Measurements from ENCODE around the gene MRPS24.

MRPS24 gene

DNA sequence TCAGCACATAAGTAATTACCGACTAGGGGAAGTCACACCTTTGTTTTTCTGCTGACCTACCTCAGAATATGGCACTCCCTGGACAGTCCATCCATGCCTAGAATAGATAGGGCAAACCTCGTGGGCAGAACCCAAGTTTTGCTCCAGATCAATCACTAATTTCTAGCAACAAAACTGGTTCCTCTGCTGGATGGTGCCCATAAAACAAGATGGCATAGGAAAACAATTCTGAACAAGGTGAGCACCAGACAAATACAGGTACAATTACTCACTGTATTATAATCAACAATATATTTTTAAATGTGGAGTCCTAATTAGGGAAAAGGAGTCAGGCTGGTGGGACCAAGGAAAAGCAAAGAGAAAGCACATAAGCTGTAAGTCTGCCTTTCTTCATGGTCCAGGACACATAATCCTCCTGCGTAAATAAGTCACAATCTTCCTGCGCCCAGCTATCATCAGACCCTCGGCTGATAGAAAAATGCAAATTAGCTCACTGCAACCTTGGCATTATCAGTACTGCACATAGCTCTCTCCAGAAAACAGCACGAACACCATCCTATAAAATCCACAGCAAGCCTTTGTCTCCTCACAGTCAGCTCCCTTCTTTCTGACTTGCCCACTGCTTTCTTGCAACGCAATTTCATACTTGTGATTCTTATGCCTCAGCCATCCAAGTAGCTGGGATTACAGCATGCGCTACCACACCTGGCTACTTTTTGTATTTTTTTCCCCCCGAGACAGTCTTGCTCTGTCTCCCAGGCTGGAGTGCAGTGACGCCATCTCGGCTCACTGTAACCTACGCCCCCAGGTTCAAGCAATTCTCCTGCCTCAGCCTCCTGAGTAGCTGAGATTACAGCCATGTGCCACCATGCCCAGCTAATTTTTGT is 22.0 kb upstream of the MRPS24 start:
- no peaks in the 10 kb centered on the region for H4K20me1 ChIP-seq (ENCODE audit: control insufficient read depth, insufficient read depth, low read depth, low read length)
- peaks cover 9% of the 10 kb centered on the region for H3K36me3 ChIP-seq (ENCODE audit: control insufficient read depth, low read length)
- H3K4me1 ChIP-seq (ENCODE audit: control insufficient read depth, low read length): peaks cover 6% of the 10 kb centered on the region; the same call in 1 of the 2 replicates
- H3K4me2 ChIP-seq (ENCODE audit: low read length): no peak overlapping the region
- H3K79me2 ChIP-seq (ENCODE audit: control insufficient read depth, low read length): peaks cover 69% of the 10 kb centered on the region
- H3K27me3 ChIP-seq (ENCODE audit: control insufficient read depth, low read length): no peaks in the 10 kb centered on the region
- no peaks in the 10 kb centered on the region for H3K9me3 ChIP-seq (ENCODE audit: control insufficient read depth, insufficient read depth, low read length)
- no peak overlapping the region for H3K27ac ChIP-seq (ENCODE audit: low read depth, low read length)
- no peaks in the 10 kb centered on the region for H3F3A ChIP-seq (ENCODE audit: control insufficient read depth, insufficient read depth)
- H3K9me2 ChIP-seq (replicated peaks; ENCODE audit: control insufficient read depth, low read length): no peaks in the 10 kb centered on the region
- no peak overlapping the region for H3K4me3 ChIP-seq (ENCODE audit: low read length)
- TF ChIP-seq CTCF (IDR thresholded peaks at IDR 0.05; ENCODE audit: low read depth, low read length, poor library complexity, severe bottlenecking): no peak
- TF ChIP-seq EZH2phosphoT487 (IDR thresholded peaks at IDR 0.05; ENCODE audit: borderline replicate concordance, low read length): no peak

DNA sequence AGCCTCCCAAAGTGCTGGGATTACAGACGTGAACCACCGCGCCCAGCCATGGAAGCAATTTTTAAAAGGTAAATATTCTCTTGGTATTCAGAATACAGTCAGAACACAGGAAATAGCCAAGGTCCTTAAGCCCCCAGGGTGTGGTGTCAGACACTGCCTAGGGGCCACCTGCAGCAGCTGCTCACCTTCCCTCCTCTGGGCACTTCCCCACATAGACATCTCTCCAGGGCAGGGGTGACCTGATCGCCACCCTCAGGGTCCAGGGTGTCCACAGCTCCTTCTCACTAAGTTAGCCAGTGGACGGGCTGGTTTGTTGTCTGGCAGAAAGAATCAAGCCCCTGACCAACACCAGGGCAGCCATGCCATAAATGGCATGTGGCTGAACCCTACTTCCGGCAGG is 21.2 kb upstream of the MRPS24 start:
- no peaks in the 10 kb centered on the region for H3F3A ChIP-seq (ENCODE audit: control insufficient read depth, insufficient read depth)
- H3K36me3 ChIP-seq (ENCODE audit: control insufficient read depth, low read length): peaks cover 13% of the 10 kb centered on the region
- TF ChIP-seq EZH2phosphoT487 (IDR thresholded peaks at IDR 0.05; ENCODE audit: borderline replicate concordance, low read length): no peak
- TF ChIP-seq CTCF (IDR thresholded peaks at IDR 0.05; ENCODE audit: low read depth, low read length, poor library complexity, severe bottlenecking): no peak
- H4K20me1 ChIP-seq (ENCODE audit: control insufficient read depth, insufficient read depth, low read depth, low read length): no peaks in the 10 kb centered on the region
- H3K4me3 ChIP-seq (ENCODE audit: low read length): no peak overlapping the region
- peaks cover 60% of the 10 kb centered on the region for H3K79me2 ChIP-seq (ENCODE audit: control insufficient read depth, low read length)
- peaks cover 8% of the 10 kb centered on the region; the same call in 1 of the 2 replicates for H3K4me1 ChIP-seq (ENCODE audit: control insufficient read depth, low read length)
- H3K27ac ChIP-seq (ENCODE audit: low read depth, low read length): no peak overlapping the region
- H3K27me3 ChIP-seq (ENCODE audit: control insufficient read depth, low read length): no peaks in the 10 kb centered on the region
- H3K9me3 ChIP-seq (ENCODE audit: control insufficient read depth, insufficient read depth, low read length): no peaks in the 10 kb centered on the region
- no peaks in the 10 kb centered on the region for H3K9me2 ChIP-seq (replicated peaks; ENCODE audit: control insufficient read depth, low read length)
- H3K4me2 ChIP-seq (ENCODE audit: low read length): no peak overlapping the region

- peaks cover 8% of the 10 kb centered on the region; the same call in 1 of the 2 replicates for H3K4me1 ChIP-seq (ENCODE audit: control insufficient read depth, low read length)
- no peaks in the 10 kb centered on the region for H3K27me3 ChIP-seq (ENCODE audit: control insufficient read depth, low read length)
- H3K79me2 ChIP-seq (ENCODE audit: control insufficient read depth, low read length): peaks cover 51% of the 10 kb centered on the region
- TF ChIP-seq EZH2phosphoT487 (IDR thresholded peaks at IDR 0.05; ENCODE audit: borderline replicate concordance, low read length) (no peak), CTCF (IDR thresholded peaks at IDR 0.05; ENCODE audit: low read depth, low read length, poor library complexity, severe bottlenecking) (no peak)
- H3F3A ChIP-seq (ENCODE audit: control insufficient read depth, insufficient read depth): no peaks in the 10 kb centered on the region
- H3K36me3 ChIP-seq (ENCODE audit: control insufficient read depth, low read length): peaks cover 18% of the 10 kb centered on the region
- H3K9me3 ChIP-seq (ENCODE audit: control insufficient read depth, insufficient read depth, low read length): no peaks in the 10 kb centered on the region
- no peaks in the 10 kb centered on the region for H3K9me2 ChIP-seq (replicated peaks; ENCODE audit: control insufficient read depth, low read length)
- no peaks in the 10 kb centered on the region for H4K20me1 ChIP-seq (ENCODE audit: control insufficient read depth, insufficient read depth, low read depth, low read length)
- H3K27ac ChIP-seq (ENCODE audit: low read depth, low read length): no peak overlapping the region
- H3K4me3 ChIP-seq (ENCODE audit: low read length): no peak overlapping the region
- H3K4me2 ChIP-seq (ENCODE audit: low read length): no peak overlapping the region
These were observed 20.0 kb upstream of the MRPS24 start for GRCh38 chr7:43888993-43889945.
